ENCODE results near the gene TMBIM6.

- TF ChIP-seq CTCF (IDR thresholded peaks at IDR 0.05; ENCODE audit: low read depth, low read length, poor library complexity, severe bottlenecking) (no peak), EZH2phosphoT487 (IDR thresholded peaks at IDR 0.05; ENCODE audit: borderline replicate concordance, low read length) (no peak)
Observed at GRCh38 chr12:49806877-49807276, 65.5 kb downstream of the TMBIM6 start.
